ENCODE measurements around the gene NOL3. TPM values are rescaled to one million over a fixed set of nuclear protein-coding genes. Genes with fewer than 3 reads are reported as not detected.

The NOL3 gene
- total and polyA plus RNA-seq, 2 of the 13 experiments (the other 11 are each of a cell fraction or from before 2014, with no cell fraction given), result 5.7 to 20.5 TPM

DNA sequence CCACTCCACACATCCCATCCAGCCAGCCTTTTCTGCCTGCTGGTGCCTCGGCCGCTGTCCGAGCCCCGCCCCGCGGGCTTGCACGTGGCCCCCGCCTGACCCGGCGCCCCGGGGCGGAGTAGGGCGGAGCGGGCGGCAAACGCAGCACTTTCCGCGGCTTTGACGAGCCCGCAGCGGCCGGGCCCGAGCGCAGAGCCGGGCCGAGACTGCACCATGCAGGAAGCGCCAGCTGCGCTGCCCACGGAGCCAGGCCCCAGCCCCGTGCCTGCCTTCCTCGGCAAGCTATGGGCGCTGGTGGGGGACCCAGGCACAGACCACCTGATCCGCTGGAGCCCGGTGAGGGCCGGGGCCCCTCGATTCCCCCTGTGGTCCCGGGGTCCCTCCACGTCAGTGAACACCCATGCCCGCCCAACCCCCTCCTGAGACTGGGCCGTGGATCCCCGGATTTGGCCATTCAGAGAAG is 5.7 kb upstream of the NOL3 start, which contains the start of gene HSF4 (continued):
- TF ChIP-seq, protein P1, sequence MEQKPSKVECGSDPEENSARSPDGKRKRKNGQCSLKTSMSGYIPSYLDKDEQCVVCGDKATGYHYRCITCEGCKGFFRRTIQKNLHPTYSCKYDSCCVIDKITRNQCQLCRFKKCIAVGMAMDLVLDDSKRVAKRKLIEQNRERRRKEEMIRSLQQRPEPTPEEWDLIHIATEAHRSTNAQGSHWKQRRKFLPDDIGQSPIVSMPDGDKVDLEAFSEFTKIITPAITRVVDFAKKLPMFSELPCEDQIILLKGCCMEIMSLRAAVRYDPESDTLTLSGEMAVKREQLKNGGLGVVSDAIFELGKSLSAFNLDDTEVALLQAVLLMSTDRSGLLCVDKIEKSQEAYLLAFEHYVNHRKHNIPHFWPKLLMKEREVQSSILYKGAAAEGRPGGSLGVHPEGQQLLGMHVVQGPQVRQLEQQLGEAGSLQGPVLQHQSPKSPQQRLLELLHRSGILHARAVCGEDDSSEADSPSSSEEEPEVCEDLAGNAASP (CRISPR knock-in tag; IDR thresholded peaks at IDR 0.05; ENCODE audit: borderline replicate concordance), result peak; percentile 86
- TF ChIP-seq RXRB (CRISPR knock-in tag; IDR thresholded peaks at IDR 0.05; ENCODE audit: borderline replicate concordance) (peak; percentile 63; the same call in 1 of the 2 replicates), ZNF713 (CRISPR knock-in tag; IDR thresholded peaks at IDR 0.05) (peak; percentile 75; the same call in 1 of the 2 replicates), ZNF354B (CRISPR knock-in tag; IDR thresholded peaks at IDR 0.05) (no peak; the same call in 1 of the 2 replicates), ADNP (CRISPR knock-in tag; IDR thresholded peaks at IDR 0.05) (no peak), NR2F6 (IDR thresholded peaks at IDR 0.05) (peak; percentile 45; the same call in 1 of the 2 replicates), NR2F6 (CRISPR knock-in tag; IDR thresholded peaks at IDR 0.05) (peak; percentile 92), ZNF431 (CRISPR knock-in tag; IDR thresholded peaks at IDR 0.05; ENCODE audit: borderline replicate concordance, low read depth) (peak; percentile 90), KAT8 (CRISPR knock-in tag; IDR thresholded peaks at IDR 0.05) (peak; percentile 57; the same call in 1 of the 2 replicates), RAD21 (CRISPR knock-in tag; IDR thresholded peaks at IDR 0.05) (peak; percentile 60; the same call in 1 of the 2 replicates), ZNF136 (CRISPR knock-in tag; IDR thresholded peaks at IDR 0.05; ENCODE audit: low read depth) (0 out of 2 replicates have a peak, but pooled peaks have one; percentile 67), SNAPC2 (CRISPR knock-in tag; IDR thresholded peaks at IDR 0.05) (peak; percentile 68), ISL2 (CRISPR knock-in tag; IDR thresholded peaks at IDR 0.05) (peak; percentile 76; the same call in 1 of the 2 replicates), ZNF282 (IDR thresholded peaks at IDR 0.05; ENCODE audit: partially characterized antibody) (no peak), RFXANK (CRISPR knock-in tag; IDR thresholded peaks at IDR 0.05) (no peak)
- TF ChIP-seq, protein P2, sequence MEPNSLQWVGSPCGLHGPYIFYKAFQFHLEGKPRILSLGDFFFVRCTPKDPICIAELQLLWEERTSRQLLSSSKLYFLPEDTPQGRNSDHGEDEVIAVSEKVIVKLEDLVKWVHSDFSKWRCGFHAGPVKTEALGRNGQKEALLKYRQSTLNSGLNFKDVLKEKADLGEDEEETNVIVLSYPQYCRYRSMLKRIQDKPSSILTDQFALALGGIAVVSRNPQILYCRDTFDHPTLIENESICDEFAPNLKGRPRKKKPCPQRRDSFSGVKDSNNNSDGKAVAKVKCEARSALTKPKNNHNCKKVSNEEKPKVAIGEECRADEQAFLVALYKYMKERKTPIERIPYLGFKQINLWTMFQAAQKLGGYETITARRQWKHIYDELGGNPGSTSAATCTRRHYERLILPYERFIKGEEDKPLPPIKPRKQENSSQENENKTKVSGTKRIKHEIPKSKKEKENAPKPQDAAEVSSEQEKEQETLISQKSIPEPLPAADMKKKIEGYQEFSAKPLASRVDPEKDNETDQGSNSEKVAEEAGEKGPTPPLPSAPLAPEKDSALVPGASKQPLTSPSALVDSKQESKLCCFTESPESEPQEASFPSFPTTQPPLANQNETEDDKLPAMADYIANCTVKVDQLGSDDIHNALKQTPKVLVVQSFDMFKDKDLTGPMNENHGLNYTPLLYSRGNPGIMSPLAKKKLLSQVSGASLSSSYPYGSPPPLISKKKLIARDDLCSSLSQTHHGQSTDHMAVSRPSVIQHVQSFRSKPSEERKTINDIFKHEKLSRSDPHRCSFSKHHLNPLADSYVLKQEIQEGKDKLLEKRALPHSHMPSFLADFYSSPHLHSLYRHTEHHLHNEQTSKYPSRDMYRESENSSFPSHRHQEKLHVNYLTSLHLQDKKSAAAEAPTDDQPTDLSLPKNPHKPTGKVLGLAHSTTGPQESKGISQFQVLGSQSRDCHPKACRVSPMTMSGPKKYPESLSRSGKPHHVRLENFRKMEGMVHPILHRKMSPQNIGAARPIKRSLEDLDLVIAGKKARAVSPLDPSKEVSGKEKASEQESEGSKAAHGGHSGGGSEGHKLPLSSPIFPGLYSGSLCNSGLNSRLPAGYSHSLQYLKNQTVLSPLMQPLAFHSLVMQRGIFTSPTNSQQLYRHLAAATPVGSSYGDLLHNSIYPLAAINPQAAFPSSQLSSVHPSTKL (CRISPR knock-in tag; IDR thresholded peaks at IDR 0.05), result peak; percentile 91
- TF ChIP-seq, protein P3, sequence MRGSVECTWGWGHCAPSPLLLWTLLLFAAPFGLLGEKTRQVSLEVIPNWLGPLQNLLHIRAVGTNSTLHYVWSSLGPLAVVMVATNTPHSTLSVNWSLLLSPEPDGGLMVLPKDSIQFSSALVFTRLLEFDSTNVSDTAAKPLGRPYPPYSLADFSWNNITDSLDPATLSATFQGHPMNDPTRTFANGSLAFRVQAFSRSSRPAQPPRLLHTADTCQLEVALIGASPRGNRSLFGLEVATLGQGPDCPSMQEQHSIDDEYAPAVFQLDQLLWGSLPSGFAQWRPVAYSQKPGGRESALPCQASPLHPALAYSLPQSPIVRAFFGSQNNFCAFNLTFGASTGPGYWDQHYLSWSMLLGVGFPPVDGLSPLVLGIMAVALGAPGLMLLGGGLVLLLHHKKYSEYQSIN (CRISPR knock-in tag; IDR thresholded peaks at IDR 0.05; ENCODE audit: borderline replicate concordance), result no peak
- TF ChIP-seq, protein P4, sequence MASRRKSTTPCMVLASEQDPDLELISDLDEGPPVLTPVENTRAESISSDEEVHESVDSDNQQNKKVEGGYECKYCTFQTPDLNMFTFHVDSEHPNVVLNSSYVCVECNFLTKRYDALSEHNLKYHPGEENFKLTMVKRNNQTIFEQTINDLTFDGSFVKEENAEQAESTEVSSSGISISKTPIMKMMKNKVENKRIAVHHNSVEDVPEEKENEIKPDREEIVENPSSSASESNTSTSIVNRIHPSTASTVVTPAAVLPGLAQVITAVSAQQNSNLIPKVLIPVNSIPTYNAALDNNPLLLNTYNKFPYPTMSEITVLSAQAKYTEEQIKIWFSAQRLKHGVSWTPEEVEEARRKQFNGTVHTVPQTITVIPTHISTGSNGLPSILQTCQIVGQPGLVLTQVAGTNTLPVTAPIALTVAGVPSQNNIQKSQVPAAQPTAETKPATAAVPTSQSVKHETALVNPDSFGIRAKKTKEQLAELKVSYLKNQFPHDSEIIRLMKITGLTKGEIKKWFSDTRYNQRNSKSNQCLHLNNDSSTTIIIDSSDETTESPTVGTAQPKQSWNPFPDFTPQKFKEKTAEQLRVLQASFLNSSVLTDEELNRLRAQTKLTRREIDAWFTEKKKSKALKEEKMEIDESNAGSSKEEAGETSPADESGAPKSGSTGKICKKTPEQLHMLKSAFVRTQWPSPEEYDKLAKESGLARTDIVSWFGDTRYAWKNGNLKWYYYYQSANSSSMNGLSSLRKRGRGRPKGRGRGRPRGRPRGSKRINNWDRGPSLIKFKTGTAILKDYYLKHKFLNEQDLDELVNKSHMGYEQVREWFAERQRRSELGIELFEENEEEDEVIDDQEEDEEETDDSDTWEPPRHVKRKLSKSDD (CRISPR knock-in tag; IDR thresholded peaks at IDR 0.05; ENCODE audit: low read depth), result peak; percentile 96
- TF ChIP-seq, protein P5, sequence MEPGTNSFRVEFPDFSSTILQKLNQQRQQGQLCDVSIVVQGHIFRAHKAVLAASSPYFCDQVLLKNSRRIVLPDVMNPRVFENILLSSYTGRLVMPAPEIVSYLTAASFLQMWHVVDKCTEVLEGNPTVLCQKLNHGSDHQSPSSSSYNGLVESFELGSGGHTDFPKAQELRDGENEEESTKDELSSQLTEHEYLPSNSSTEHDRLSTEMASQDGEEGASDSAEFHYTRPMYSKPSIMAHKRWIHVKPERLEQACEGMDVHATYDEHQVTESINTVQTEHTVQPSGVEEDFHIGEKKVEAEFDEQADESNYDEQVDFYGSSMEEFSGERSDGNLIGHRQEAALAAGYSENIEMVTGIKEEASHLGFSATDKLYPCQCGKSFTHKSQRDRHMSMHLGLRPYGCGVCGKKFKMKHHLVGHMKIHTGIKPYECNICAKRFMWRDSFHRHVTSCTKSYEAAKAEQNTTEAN (CRISPR knock-in tag; conservative IDR thresholded peaks at IDR 0.05), result peak; percentile 93
